ENCODE measurements around the gene FOSL2.

FOSL2 gene

GRCh38 chr2:28392297-28393113 is at the start of gene FOSL2:
Gene FOSL2, plus strand, starts transcription at chr2:28392858. Its CDS starts 863 bp downstream, at chr2:28393721.
- DNase-seq (ENCODE audit: low read depth), result peak; percentile 90

GRCh38 chr2:28343184-28343942 is 49.3 kb upstream of the FOSL2 start:
- no peak for DNase-seq (ENCODE audit: low read depth)

GRCh38 chr2:28343971-28344715 is 48.5 kb upstream of the FOSL2 start:
- DNase-seq (ENCODE audit: low read depth), result no peak

GRCh38 chr2:28344756-28345373 is 47.8 kb upstream of the FOSL2 start:
- no peak for DNase-seq (ENCODE audit: low read depth)

GRCh38 chr2:28345619-28346018 is 47.0 kb upstream of the FOSL2 start:
- no peak for DNase-seq (ENCODE audit: low read depth)

GRCh38 chr2:28346587-28346986 is 46.1 kb upstream of the FOSL2 start:
- no peak for DNase-seq (ENCODE audit: low read depth)

GRCh38 chr2:28347193-28347592 is 45.5 kb upstream of the FOSL2 start:
- DNase-seq (ENCODE audit: low read depth), result no peak

GRCh38 chr2:28347596-28347995 is 45.1 kb upstream of the FOSL2 start:
- no peak for DNase-seq (ENCODE audit: low read depth)

- DNase-seq (ENCODE audit: low read depth), result peak; percentile 24
Observed at GRCh38 chr2:28348149-28348567, 44.5 kb upstream of the FOSL2 start.

- no peak for DNase-seq (ENCODE audit: low read depth)
Observed at GRCh38 chr2:28348921-28349320, 43.7 kb upstream of the FOSL2 start.

- no peak for DNase-seq (ENCODE audit: low read depth)
Observed at GRCh38 chr2:28349546-28350165, 43.0 kb upstream of the FOSL2 start.

GRCh38 chr2:28350196-28350595 is 42.5 kb upstream of the FOSL2 start:
- no peak for DNase-seq (ENCODE audit: low read depth)

GRCh38 chr2:28350791-28351285 is 41.8 kb upstream of the FOSL2 start:
- no peak for DNase-seq (ENCODE audit: low read depth)

GRCh38 chr2:28351621-28352020 is 41.0 kb upstream of the FOSL2 start:
- DNase-seq (ENCODE audit: low read depth), result no peak

- no peak for DNase-seq (ENCODE audit: low read depth)
Observed at GRCh38 chr2:28352104-28352503, 40.6 kb upstream of the FOSL2 start.

- DNase-seq (ENCODE audit: low read depth), result no peak
Observed at GRCh38 chr2:28352610-28353195, 40.0 kb upstream of the FOSL2 start.

GRCh38 chr2:28354920-28355520 is 37.6 kb upstream of the FOSL2 start:
- DNase-seq (ENCODE audit: low read depth), result no peak

GRCh38 chr2:28355521-28356094 is 37.0 kb upstream of the FOSL2 start:
- DNase-seq (ENCODE audit: low read depth), result no peak

- DNase-seq (ENCODE audit: low read depth), result no peak
Observed at GRCh38 chr2:28356095-28356911, 36.4 kb upstream of the FOSL2 start.

Measured in activated T-helper 9 cell treated with anti-CD3 and anti-CD28 coated beads, Interleukin-2, amount 50 U/mL, for 16 hours (primary cell).